Heart right ventricle (tissue), 16 donors: ENCODE data around the gene CDK6. TPM values are rescaled to one million over a fixed set of nuclear protein-coding genes. Genes with fewer than 3 reads are reported as not detected.
A peak's percentile ranks its signal among the peaks of the same experiment; 100 is the strongest.

Experiments
- ATAC-seq, 8 donors: fragments of 200-7000 bp; cut with Tn5 transposase; one replicate each; pipeline ENCODE4 v1.9.1; 2020; ENCODE audit warnings: mild to moderate bottlenecking in 8 of 8, moderate library complexity in 8 of 8, moderate number of reproducible peaks in 1 of 8
- DNase-seq, 2 donors: peaks; one replicate each; pipeline ENCODE4 v3.0.0-alpha.2; 2020
- H3K27ac ChIP-seq, 10 donors: fragments of 200-600 bp; sonication (generic) in 2 of 10; one replicate each; pipeline versions ENCODE4 v1.5.0 to v1.8.0; 2020 to 2022; ENCODE audit warnings: mild to moderate bottlenecking in 3 of 10
- H3K27me3 ChIP-seq, 7 donors: fragments of 200-600 bp; one replicate each; pipeline ENCODE4 v1.8.0; 2021 to 2022; ENCODE audit warnings: mild to moderate bottlenecking in 2 of 7
- H3K36me3 ChIP-seq, 9 donors: fragments of 200-600 bp; sonication (generic) in 1 of 9; one replicate each; pipeline versions ENCODE4 v1.5.0 to v1.8.0; 2020 to 2022; ENCODE audit warnings: mild to moderate bottlenecking in 2 of 9
- H3K4me1 ChIP-seq, 9 donors: fragments of 200-600 bp; sonication (generic) in 1 of 9; one replicate each; pipeline versions ENCODE4 v1.5.0 to v1.8.0; 2020 to 2022; ENCODE audit warnings: mild to moderate bottlenecking in 4 of 9
- H3K4me3 ChIP-seq, 10 donors: fragments of 200-600 bp; sonication (generic) in 2 of 10; one replicate each; pipeline versions ENCODE4 v1.5.0 to v1.8.0; 2020 to 2022; ENCODE audit warnings: mild to moderate bottlenecking in 7 of 10, moderate library complexity in 2 of 10
- H3K9me3 ChIP-seq, 11 donors: fragments of 200-600 bp in 10 of 11; sonication (generic) in 2 of 11; one replicate each; pipeline versions ENCODE4 v1.5.0 to v1.8.0; 2013 to 2022; ENCODE audit warnings: mild to moderate bottlenecking in 2 of 11, control low read depth in 1 of 11, moderate library complexity in 1 of 11
- WGBS, 2 donors: extraction: QIAGEN DNeasy Blood & Tissue Kit; methylation state at CpG; one replicate each; pipeline ENCODE4 v1.1.7; 2013; ENCODE audit warnings: inconsistent platforms in 1 of 2; 5-methylcytosine and 5-hydroxymethylcytosine counted together
- intact Hi-C, 10 donors: fragments of 100-400 bp; cut with DNase I; formaldehyde crosslinking; loops; one replicate each; pipeline versions ENCODE4 v1.11.1 to v1.14.2; 2022
- polyA plus RNA-seq, 2 donors: library from polyadenylated mRNA; stranded (reverse); fragments of 200-250 nt; gene quantifications; one replicate each; pipeline ENCODE4 v1.2.3, GENCODE V29; 2013
- total RNA-seq, 10 donors: library from RNA; stranded (reverse); fragmentation: NEBNext Ultra II Directional in 3 of 10; extraction: Animal tissue kit (Norgen Biotek cat#: 25700) in 3 of 10; gene quantifications; one replicate each; pipeline versions ENCODE4 v1.2.1 to v1.2.4, GENCODE V29; 2021 to 2023
- TF ChIP-seq, protein P1 (sequence below), 9 donors: fragments of 200-600 bp; sonication (generic) in 2 of 9; IDR thresholded peaks; one replicate each; pipeline versions ENCODE4 v1.5.0 to v1.8.0; 2021 to 2022; ENCODE audit warnings: antibody characterized with exemption in 9 of 9, mild to moderate bottlenecking in 5 of 9, moderate library complexity in 1 of 9
- donor health status: Arrhythmogenic right ventricular cardiomyopathy.
- donor health status: ischemic (EF 13 %, LVEDD 7.1; RV severe dilation, severe dysfunction).
- donor health status: healthy with polysubstance abuse.
- donor health status: DM: no; HTN: yes; CAD: no.
- donor health status: DM: no; HTN: no; CAD: no.
- donor health status: ischemic (EF 25% LVEDD 6.9; RV normal size, moderate dysfunction).
- donor health status: ischemic (EF 25% LVEDD 5.7; RV mildly dilated, moderate dysfunction).
- donor health status: healthy.
- donor health status: DM: yes; HTN: yes; CAD: no.
- donor health status: Ischemic cardiomyopathy.
- donor health status: ischemic (EF 35%, LVEDD 5.7; RV mildly dilated, moderate dysfunction).
- donor health status: nonischemic (EF 11% LVEDD 7.7; RV severe dilation, severe dysfunction).
- donor health status: DM: yes; HTN: yes; CAD: no.
- donor health status: PGD.
- donor health status: ischemic (EF 29% LVEDD 5.4; RV normal size, mild dysfunction).
- donor health status: nonischemic (EF 23%, LVEDD 6.1; RV moderate dilation, normal function).

The CDK6 gene
- total and polyA plus RNA-seq, 12 donors: 2.6 to 31.5 (median 16.4) TPM

- WGBS, 2 donors: 49 to 53% methylated on average over 3 of the region's 3 CpGs
- Histone ChIP-seq H3K27ac (peak overlapping the region in 1 of 10 donors; percentile 67), H3K27me3 (no peaks in the 10 kb centered on the region), H3K9me3 (peaks cover 0 to 4% (median 0%) of the 10 kb centered on the region in 11 donors), H3K4me3 (no peak overlapping the region), H3K4me1 (peaks cover 0 to 73% (median 52%) of the 10 kb centered on the region in 9 donors), H3K36me3 (no peaks in the 10 kb centered on the region)
- intact Hi-C loops: loop anchor here in 4 of 10 donors (5.0 to 10.0 kb wide), 5 partner anchors 49 to 151 kb away; partner anchors contain the start of gene CDK6 (in 1 of the 4)
- TF ChIP-seq, protein P1, sequence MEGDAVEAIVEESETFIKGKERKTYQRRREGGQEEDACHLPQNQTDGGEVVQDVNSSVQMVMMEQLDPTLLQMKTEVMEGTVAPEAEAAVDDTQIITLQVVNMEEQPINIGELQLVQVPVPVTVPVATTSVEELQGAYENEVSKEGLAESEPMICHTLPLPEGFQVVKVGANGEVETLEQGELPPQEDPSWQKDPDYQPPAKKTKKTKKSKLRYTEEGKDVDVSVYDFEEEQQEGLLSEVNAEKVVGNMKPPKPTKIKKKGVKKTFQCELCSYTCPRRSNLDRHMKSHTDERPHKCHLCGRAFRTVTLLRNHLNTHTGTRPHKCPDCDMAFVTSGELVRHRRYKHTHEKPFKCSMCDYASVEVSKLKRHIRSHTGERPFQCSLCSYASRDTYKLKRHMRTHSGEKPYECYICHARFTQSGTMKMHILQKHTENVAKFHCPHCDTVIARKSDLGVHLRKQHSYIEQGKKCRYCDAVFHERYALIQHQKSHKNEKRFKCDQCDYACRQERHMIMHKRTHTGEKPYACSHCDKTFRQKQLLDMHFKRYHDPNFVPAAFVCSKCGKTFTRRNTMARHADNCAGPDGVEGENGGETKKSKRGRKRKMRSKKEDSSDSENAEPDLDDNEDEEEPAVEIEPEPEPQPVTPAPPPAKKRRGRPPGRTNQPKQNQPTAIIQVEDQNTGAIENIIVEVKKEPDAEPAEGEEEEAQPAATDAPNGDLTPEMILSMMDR (IDR thresholded peaks at IDR 0.05): no peak
- DNase-seq (no peak), ATAC-seq (no peak)
These were observed 53.5 kb downstream of the CDK6 start for GRCh38 chr7:92782855-92783254.

DNA sequence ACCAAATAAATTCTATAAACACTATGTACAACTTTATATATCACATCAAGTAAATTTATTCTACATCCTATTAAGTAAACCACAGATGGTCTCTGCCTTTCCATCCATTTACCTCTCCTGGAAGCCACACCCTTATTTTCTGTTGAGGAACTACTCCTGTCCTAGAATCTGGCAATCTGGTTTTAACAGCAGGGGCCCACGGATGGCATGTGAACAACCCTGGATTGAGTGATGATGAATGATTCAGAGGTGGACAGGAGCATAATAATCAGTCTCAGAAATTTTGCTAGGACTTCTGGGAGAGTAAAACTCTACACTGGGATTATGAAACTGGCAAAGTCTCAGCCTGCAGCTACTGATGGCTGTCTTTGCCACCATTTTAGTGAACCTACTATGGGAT, 54.1 kb downstream of the CDK6 start:
- 38 to 53% methylated on average over 1 of the region's 1 CpG for WGBS, 2 donors
- Histone ChIP-seq H3K4me3 (no peak overlapping the region), H3K27ac (peak overlapping the region in 5 of 10 donors; percentile 35 to 69 (median 67)), H3K4me1 (peaks cover 0 to 73% (median 52%) of the 10 kb centered on the region in 9 donors), H3K9me3 (peaks cover 0 to 2% (median 0%) of the 10 kb centered on the region in 11 donors), H3K36me3 (no peaks in the 10 kb centered on the region), H3K27me3 (no peaks in the 10 kb centered on the region)
- ATAC-seq: no peak
- TF ChIP-seq, protein P1 (IDR thresholded peaks at IDR 0.05): no peak
- intact Hi-C loops: loop anchor here in 4 of 10 donors (5.0 to 10.0 kb wide), 5 partner anchors 50 to 150 kb away; partner anchors contain the start of gene CDK6 (in 1 of the 4)
- no peak for DNase-seq

DNA sequence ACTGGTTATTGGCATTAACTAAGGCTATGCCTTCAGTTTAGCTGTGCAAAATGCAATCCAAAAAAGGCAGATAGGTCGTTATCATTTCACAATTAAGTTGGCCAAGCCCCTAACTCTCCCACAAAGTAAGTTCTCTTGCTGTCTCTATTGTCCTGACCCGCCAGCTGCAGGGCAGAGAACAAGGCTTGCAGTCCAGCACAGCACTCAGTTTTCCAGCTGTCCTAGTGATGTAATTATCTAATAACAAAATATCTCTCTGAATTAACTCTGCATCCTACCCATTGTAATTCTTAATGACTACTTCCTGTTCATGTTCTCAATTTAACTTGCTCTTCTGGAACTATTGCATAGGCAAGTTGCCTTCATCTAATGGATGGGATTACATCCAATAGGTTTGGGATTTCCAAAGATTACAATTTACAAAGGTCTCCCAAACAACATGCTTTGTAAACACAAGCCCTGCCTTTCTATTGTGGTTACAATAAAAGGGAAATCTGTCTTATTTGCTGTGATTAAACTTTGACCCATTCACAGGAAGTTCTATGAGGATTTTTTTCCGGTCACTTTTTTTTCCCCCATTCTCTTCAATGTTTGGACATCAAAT, 55.2 kb downstream of the CDK6 start:
- H3K4me3 ChIP-seq: no peak overlapping the region
- intact Hi-C loops: loop anchor here in 4 of 10 donors (2.0 to 10.0 kb wide), 6 partner anchors 51 to 149 kb away; partner anchors contain the start of gene CDK6 (in 1 of the 4)
- H3K9me3 ChIP-seq: peaks cover 0 to 4% (median 0%) of the 10 kb centered on the region in 11 donors
- no peaks in the 10 kb centered on the region for H3K27me3 ChIP-seq
- H3K36me3 ChIP-seq: no peaks in the 10 kb centered on the region
- ATAC-seq (peak; percentile 85 to 94 (median 90)), DNase-seq (peak; percentile 31 to 51)
- WGBS, 2 donors: 20 to 23% methylated on average over 3 of the region's 3 CpGs
- peak overlapping the region in 8 of 10 donors; percentile 9 to 69 (median 37) for H3K27ac ChIP-seq
- peaks cover 0 to 66% (median 46%) of the 10 kb centered on the region in 9 donors for H3K4me1 ChIP-seq
- TF ChIP-seq, protein P1 (IDR thresholded peaks at IDR 0.05): no peak

DNA sequence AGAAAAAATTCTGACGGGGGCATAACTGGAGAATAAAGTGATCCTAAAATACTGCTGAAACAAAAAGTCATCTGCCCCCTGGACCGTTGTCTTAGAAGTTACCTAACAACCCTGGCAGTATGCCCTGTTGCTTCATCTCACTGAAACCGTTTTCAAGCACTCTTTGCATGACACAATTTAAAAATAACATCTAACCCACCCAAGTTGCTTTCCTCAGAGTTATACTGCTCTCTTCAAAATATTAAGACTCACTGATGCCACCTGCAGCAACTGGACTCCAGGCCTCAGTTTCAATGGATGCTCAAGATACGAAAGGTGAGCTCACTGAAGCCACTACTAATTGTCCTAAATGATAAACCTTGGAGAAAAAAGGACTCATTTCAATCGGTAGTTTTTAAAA, 57.4 kb downstream of the CDK6 start:
- ATAC-seq (peak in 1 of 8 donors; percentile 52), DNase-seq (no peak)
- Histone ChIP-seq H3K4me3 (no peak overlapping the region), H3K9me3 (peaks cover 0 to 7% (median 0%) of the 10 kb centered on the region in 11 donors), H3K27me3 (no peaks in the 10 kb centered on the region), H3K4me1 (peaks cover 0 to 53% (median 34%) of the 10 kb centered on the region in 9 donors), H3K36me3 (peaks cover 0 to 9% (median 0%) of the 10 kb centered on the region in 9 donors), H3K27ac (peak overlapping the region in 1 of 10 donors; percentile 67)
- TF ChIP-seq, protein P1 (IDR thresholded peaks at IDR 0.05): peak in 2 of 9 donors; percentile 4 to 13
- 40 to 43% methylated on average over 5 of the region's 5 CpGs for WGBS, 2 donors
- intact Hi-C loops: no loop called here
